K562 (cell line): ENCODE measurements around the gene EML6. TPM values are rescaled to one million over a fixed set of nuclear protein-coding genes. Genes with fewer than 3 reads are reported as not detected.

Experiments
- ATAC-seq: fragments of 200-7000 bp; cut with Tn5 transposase; 3 replicates; pipeline ENCODE4 v1.9.1; 2020; ENCODE audit warnings: moderate library complexity
- BruUV-seq: library from RNA; stranded (reverse); fragments of 400-500 nt; replicated peaks from 2 replicates; lab custom pipeline; 2021; lab: Mats Ljungman, UMichigan
- CTCF ChIA-PET: fragments of 300-600 bp; formaldehyde crosslinking; extraction: SDS; loops from one replicate; lab custom pipeline; 2021; ENCODE audit warnings: low intra/inter-chr PET ratio; lab: Yijun Ruan, JAX
- POLR2A ChIA-PET: fragments of 300-600, 350-650 bp; sonication (Branson Sonifier 250); formaldehyde crosslinking; extraction: SDS; loops from one replicate; lab custom pipeline; 2021; ENCODE audit warnings: antibody characterized with exemption, inconsistent platforms; lab: Yijun Ruan, JAX
- DNase-seq, 4 experiments: peaks; one replicate each; pipeline versions ENCODE4 v3.0.0 to v3.0.0-alpha.2; 2011 to 2018; ENCODE audit warnings: low spot score in 3 of 4, mixed read lengths in 3 of 4; ENCODE audit errors: extremely low read depth in 1 of 4
- FAIRE-seq: peaks from 2 replicates; lab custom pipeline; 2011; peaks lifted over from hg19 to GRCh38; lab: Jason Lieb, UNC
- H2AFZ ChIP-seq: 2 replicates; pipeline ENCODE4 v1.6.0; 2011; ENCODE audit warnings: low read depth, low read length, control low read depth, inconsistent platforms
- H3K27ac ChIP-seq: fragments of 200-600 bp; 3 replicates; pipeline ENCODE4 v1.8.0; 2011; ENCODE audit warnings: low read depth, mild to moderate bottlenecking, control low read depth, inconsistent platforms, low read length, moderate library complexity, mixed read lengths; ENCODE audit errors: extremely low read depth
- H3K27me3 ChIP-seq, 2 experiments: fragments of 300-600 bp in 1 of 2; 2 replicates in 1 of 2; 3 replicates in 1 of 2; pipeline versions ENCODE4 v1.6.0 to v1.8.0; 2011; ENCODE audit warnings: inconsistent platforms in 2 of 2, low read length in 2 of 2, mild to moderate bottlenecking in 1 of 2, mixed read lengths in 1 of 2, moderate library complexity in 1 of 2; ENCODE audit not compliant: control insufficient read depth in 2 of 2, insufficient read depth in 2 of 2
- H3K36me3 ChIP-seq: fragments of 300-600 bp; 3 replicates; pipeline ENCODE4 v1.8.0; 2011; ENCODE audit warnings: mild to moderate bottlenecking, low read length, inconsistent platforms; ENCODE audit not compliant: control insufficient read depth, insufficient read depth
- H3K4me1 ChIP-seq, 2 experiments: fragments of 200-600 bp in 1 of 2; replicated peaks in 1 of 2; 2 replicates in 1 of 2; 3 replicates in 1 of 2; pipeline versions ENCODE4 v1.5.1 to v1.8.0; 2011; ENCODE audit warnings: inconsistent platforms in 2 of 2, low read length in 2 of 2, mild to moderate bottlenecking in 1 of 2, mixed read lengths in 1 of 2, moderate library complexity in 1 of 2; ENCODE audit not compliant: control insufficient read depth in 2 of 2, insufficient read depth in 2 of 2
- H3K4me2 ChIP-seq: 2 replicates; pipeline ENCODE4 v1.6.1; 2011; ENCODE audit warnings: low read length, control low read depth, inconsistent platforms, mixed read lengths; ENCODE audit not compliant: insufficient read depth
- H3K4me3 ChIP-seq: fragments of 200-600 bp; sonication (generic), shearing (Covaris generic); 2 replicates; pipeline ENCODE4 v1.5.1; 2016; ENCODE audit warnings: control low read depth, inconsistent platforms
- H3K79me2 ChIP-seq: fragments of 200-600 bp; 3 replicates; pipeline ENCODE4 v1.8.0; 2011; ENCODE audit warnings: low read length, inconsistent platforms; ENCODE audit not compliant: control insufficient read depth, insufficient read depth
- H3K9ac ChIP-seq, 2 experiments: 2 replicates each; pipeline versions ENCODE4 v1.6.0 to v1.6.1; 2011; ENCODE audit warnings: low read depth in 2 of 2, low read length in 2 of 2, control low read depth in 1 of 2, inconsistent platforms in 1 of 2, mild to moderate bottlenecking in 1 of 2, mixed read lengths in 1 of 2; ENCODE audit not compliant: insufficient read depth in 1 of 2
- H3K9me1 ChIP-seq: one replicate; pipeline ENCODE4 v1.6.0; 2011; ENCODE audit warnings: inconsistent platforms, mild to moderate bottlenecking, low read length, moderate library complexity; ENCODE audit not compliant: control insufficient read depth, insufficient read depth
- H3K9me3 ChIP-seq: replicated peaks from 2 replicates; pipeline ENCODE4 v1.5.1; 2011; ENCODE audit warnings: low read depth, low read length, inconsistent platforms; ENCODE audit not compliant: control insufficient read depth, insufficient read depth
- H4K20me1 ChIP-seq: replicated peaks from 2 replicates; pipeline ENCODE4 v1.6.1; 2011; ENCODE audit warnings: low read length, inconsistent platforms, mixed read lengths; ENCODE audit not compliant: control insufficient read depth, insufficient read depth
- CGGBP1 ChIP-seq: fragments of 250-450 bp; sonication (Bioruptor Pico); IDR thresholded peaks from 2 replicates; pipeline ENCODE4 v1.9.0; 2021; ENCODE audit warnings: mild to moderate bottlenecking
- FOXK1 ChIP-seq: sonication (generic); formaldehyde crosslinking; IDR thresholded peaks from 2 replicates; pipeline ENCODE4 v1.8.0; 2022; ENCODE audit warnings: missing genetic modification reagents, mild to moderate bottlenecking, borderline replicate concordance
- HDAC3 ChIP-seq: fragments of 450-650 bp; IDR thresholded peaks from 2 replicates; pipeline ENCODE4 v1.6.1; 2018; ENCODE audit warnings: borderline replicate concordance, mild to moderate bottlenecking, moderate library complexity; ENCODE audit not compliant: partially characterized antibody
- HNRNPK ChIP-seq: fragments of 200-400 bp; formaldehyde crosslinking; IDR thresholded peaks from one replicate; pipeline ENCODE4 v1.6.1; 2018; ENCODE audit warnings: mild to moderate bottlenecking, low read depth, low read length; ENCODE audit not compliant: poor library complexity, severe bottlenecking
- NUFIP1 ChIP-seq: fragments of 450-650 bp; IDR thresholded peaks from 2 replicates; pipeline ENCODE4 v1.6.1; 2018; ENCODE audit not compliant: partially characterized antibody
- POLR3G ChIP-seq: IDR thresholded peaks from 2 replicates; pipeline ENCODE4 v1.6.1; 2011; ENCODE audit not compliant: insufficient read length, insufficient replicate concordance; ENCODE audit errors: extremely low read depth
- RBM25 ChIP-seq: fragments of 200-400 bp; formaldehyde crosslinking; IDR thresholded peaks from 2 replicates; pipeline ENCODE4 v1.6.1; 2018; ENCODE audit warnings: low read length, low read depth, moderate library complexity; ENCODE audit not compliant: severe bottlenecking
- ZNF146 ChIP-seq: IDR thresholded peaks from one replicate; pipeline ENCODE4 v1.6.1; 2018; ENCODE audit warnings: missing compliant biosample characterization; ENCODE audit not compliant: unreplicated experiment
- ZNF224 ChIP-seq: sonication (generic); formaldehyde crosslinking; IDR thresholded peaks from 2 replicates; pipeline ENCODE4 v1.8.0; 2022; ENCODE audit warnings: mild to moderate bottlenecking, missing genetic modification reagents
- ZNF778 ChIP-seq: fragments of 450-650 bp; formaldehyde crosslinking; IDR thresholded peaks from 2 replicates; pipeline ENCODE4 v1.4.0; 2020; ENCODE audit warnings: mild to moderate bottlenecking, moderate library complexity
- WGBS: fragments of 100-300 bp; shearing (Covaris generic); methylation state at CpG from one replicate; pipeline ENCODE4 v1.1.6; 2016; ENCODE audit warnings: low coverage, mixed read lengths; ENCODE audit not compliant: insufficient coverage; ENCODE audit errors: missing lambda C conversion rate; 5-methylcytosine and 5-hydroxymethylcytosine counted together
- in situ Hi-C: fragments of 300-500 bp; cut with MboI; formaldehyde crosslinking; loops from 4 replicates; pipeline ENCODE4 v1.15.0; 2018; ENCODE audit warnings: inconsistent platforms, mixed read lengths
- intact Hi-C: fragments of 100-400 bp; cut with micrococcal nuclease; formaldehyde crosslinking; loops from 2 replicates; pipeline ENCODE4 v1.14.2; 2022
- polyA plus RNA-seq, 8 experiments: library from polyadenylated mRNA; depleted of rRNA in 4 of 8; stranded (reverse) in 5 of 8; unstranded in 3 of 8; fragments of >200 nt; fragmentation: Nextera tagmentation in 2 of 8; fragmentation: Illumina TruSeq in 1 of 8; extraction: Ambion mirVana in 2 of 8; extraction: Trizol in 1 of 8; gene quantifications; 2 replicates each; pipeline versions ENCODE4 v1.2.1 to v1.2.3, GENCODE V29; 2011 to 2014; ENCODE audit warnings: inconsistent platforms in 1 of 8, missing spikeins in 1 of 8
- total RNA-seq, 7 experiments: library from RNA; depleted of rRNA in 6 of 7; stranded (reverse); fragments of >200 nt in 6 of 7; fragmentation: Illumina TruSeq in 2 of 7; extraction: Trizol in 2 of 7; gene quantifications; 2 replicates each; pipeline versions ENCODE4 v1.2.1 to v1.2.3, GENCODE V29; 2011 to 2021; ENCODE audit warnings: low replicate concordance in 1 of 7

Gene EML6
- total and polyA plus RNA-seq, 9 of the 15 experiments (the other 6 are each of a cell fraction or from before 2014, with no cell fraction given) = 0.07 to 0.56 (median 0.25) TPM

GRCh38 chr2:54750040-54750439, 26.6 kb downstream of the EML6 start (continued):
- TF ChIP-seq CGGBP1 (no peak), ZNF778 (CRISPR knock-in tag) (no peak), HDAC3 (no peak), FOXK1 (CRISPR knock-in tag) (no peak), ZNF224 (no peak), NUFIP1 (no peak)
- TF ChIP-seq, all 486 proteins: peak for 0

- no peak overlapping the region for H3K9ac ChIP-seq
- no peak overlapping the region for H3K4me3 ChIP-seq
- no peaks in the 10 kb centered on the region for H3K4me1 ChIP-seq
- no peak for ATAC-seq
- H3K27ac ChIP-seq = no peak overlapping the region
- H3K79me2 ChIP-seq = no peaks in the 10 kb centered on the region
- H4K20me1 ChIP-seq = no peaks in the 10 kb centered on the region
- H3K27me3 ChIP-seq = peaks cover 3 to 11% of the 10 kb centered on the region in 2 experiments; a peak in 3 of 5 replicates
- 0% methylated on average over 1 of the region's 1 CpG for WGBS
- POLR2A ChIA-PET = no interaction called here
- in situ Hi-C loops = no loop called here
- H3K9me1 ChIP-seq = no peaks in the 10 kb centered on the region
- no peaks in the 10 kb centered on the region for H3K36me3 ChIP-seq
- TF ChIP-seq POLR3G (no peak), ZNF146 (CRISPR knock-in tag) (peak; percentile 65), HNRNPK (no peak), RBM25 (peak; percentile 74)
- TF ChIP-seq, all 486 proteins: peak for 2
- CTCF ChIA-PET = no interaction called here
- intact Hi-C loops = no loop called here
- FAIRE-seq (no peak), DNase-seq (no peak)
- H2AFZ ChIP-seq = no peak overlapping the region
- no TSS peak for BruUV-seq
- no peaks in the 10 kb centered on the region for H3K9me3 ChIP-seq
- H3K4me2 ChIP-seq = no peak overlapping the region
These were observed 29.0 kb downstream of the EML6 start for GRCh38 chr2:54752439-54752838.
